Lower leg skin (tissue), 4 donors: ENCODE results near the gene ZC3HAV1. TPM values are rescaled to one million over a fixed set of nuclear protein-coding genes. Genes with fewer than 3 reads are reported as not detected.
"Not testable (repeated sequence)": the region's sequence is repeated elsewhere in the genome, so short reads cannot be mapped to it uniquely, and the experiment has no call there.

Experiments
- DNase-seq, 2 donors: peaks; one replicate each; pipeline ENCODE4 v3.0.0-alpha.2; 2019; ENCODE audit warnings: low spot score in 2 of 2
- H3K4me3 ChIP-seq: fragments of 200-600 bp; sonication (generic); 2 replicates; pipeline ENCODE4 v1.5.1; 2017; ENCODE audit warnings: mild to moderate bottlenecking, low read depth; ENCODE audit not compliant: poor library complexity, severe bottlenecking
- CTCF ChIP-seq, 3 donors: fragments of 450-650 bp; IDR thresholded peaks; one replicate each; pipeline ENCODE4 v1.5.1; 2016; ENCODE audit warnings: antibody characterized with exemption in 3 of 3, mild to moderate bottlenecking in 3 of 3, moderate library complexity in 2 of 3
- POLR2A ChIP-seq, 2 donors: fragments of 450-650 bp; IDR thresholded peaks; one replicate each; pipeline ENCODE4 v1.6.1; 2016 to 2017; ENCODE audit warnings: antibody characterized with exemption in 2 of 2, mild to moderate bottlenecking in 1 of 2, moderate library complexity in 1 of 2
- WGBS, 2 donors: methylation state at CpG; one replicate each; pipeline ENCODE4 v1.1.5; 2018; 5-methylcytosine and 5-hydroxymethylcytosine counted together
- intact Hi-C: fragments of 100-400 bp; cut with DNase I; formaldehyde crosslinking; loops from one replicate; pipeline ENCODE4 v1.15.0; 2023; ENCODE audit warnings: low total_unique reads
- total RNA-seq, 4 donors: library from RNA; depleted of rRNA; stranded (reverse); fragments of >200 nt; gene quantifications; one replicate each; pipeline ENCODE4 v1.1.0, GENCODE V29; 2016

Gene ZC3HAV1
- total RNA-seq, 4 donors from 2014 or later = 15.4 to 25.8 (median 22.9) TPM

DNA sequence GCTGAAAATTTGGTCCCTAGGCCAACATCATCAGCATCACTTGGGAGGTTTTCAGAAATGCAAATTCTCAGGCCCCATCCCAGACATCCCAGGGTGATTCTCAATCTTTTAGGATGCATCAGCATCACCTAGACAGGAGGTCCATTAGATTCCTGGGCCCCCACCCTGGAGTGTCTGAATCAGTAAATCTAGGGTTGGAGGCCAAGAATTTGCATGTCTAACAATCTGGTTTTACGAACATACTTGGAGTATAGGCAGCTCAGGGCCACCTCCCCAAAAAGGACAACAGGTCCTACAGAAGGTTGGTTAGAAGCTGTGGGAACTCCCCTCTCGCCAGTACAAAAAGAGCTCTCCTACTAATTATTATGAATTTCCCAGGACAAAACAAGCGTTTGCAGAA is 15.5 kb downstream of the ZC3HAV1 start:
- H3K4me3 ChIP-seq = no peak overlapping the region
- intact Hi-C loops = loop anchor here (2.0 kb wide), 1 partner anchor 59 kb away; no protein-coding TSS in a partner anchor
- TF ChIP-seq POLR2A (IDR thresholded peaks at IDR 0.05) = no peak
- no peak for TF ChIP-seq CTCF (IDR thresholded peaks at IDR 0.05)
- WGBS, 2 donors = 74 to 89% methylated on average over 3 of the region's 3 CpGs
- no peak for DNase-seq

DNA sequence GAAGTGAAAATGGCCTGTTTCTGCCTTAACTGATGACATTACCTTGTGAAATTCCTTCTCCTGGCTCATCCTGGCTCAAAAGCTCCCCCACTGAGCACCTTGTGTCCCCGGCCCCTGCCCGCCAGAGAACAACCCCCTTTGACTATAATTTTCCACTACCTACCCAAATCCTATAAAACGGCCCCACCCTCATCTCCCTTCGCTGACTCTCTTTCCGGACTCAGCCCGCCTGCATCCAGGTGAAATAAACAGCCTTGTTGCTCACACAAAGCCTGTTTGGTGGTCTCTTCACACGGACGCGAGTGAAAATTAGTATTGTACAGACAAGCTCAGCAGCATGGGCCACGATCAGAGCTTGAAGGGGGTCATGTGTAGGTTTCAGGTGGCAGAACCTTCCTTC is 16.0 kb downstream of the ZC3HAV1 start:
- DNase-seq, intact Hi-C loops: not testable (repeated sequence)
- 81 to 93% methylated on average over 10 of the region's 10 CpGs for WGBS, 2 donors

DNA sequence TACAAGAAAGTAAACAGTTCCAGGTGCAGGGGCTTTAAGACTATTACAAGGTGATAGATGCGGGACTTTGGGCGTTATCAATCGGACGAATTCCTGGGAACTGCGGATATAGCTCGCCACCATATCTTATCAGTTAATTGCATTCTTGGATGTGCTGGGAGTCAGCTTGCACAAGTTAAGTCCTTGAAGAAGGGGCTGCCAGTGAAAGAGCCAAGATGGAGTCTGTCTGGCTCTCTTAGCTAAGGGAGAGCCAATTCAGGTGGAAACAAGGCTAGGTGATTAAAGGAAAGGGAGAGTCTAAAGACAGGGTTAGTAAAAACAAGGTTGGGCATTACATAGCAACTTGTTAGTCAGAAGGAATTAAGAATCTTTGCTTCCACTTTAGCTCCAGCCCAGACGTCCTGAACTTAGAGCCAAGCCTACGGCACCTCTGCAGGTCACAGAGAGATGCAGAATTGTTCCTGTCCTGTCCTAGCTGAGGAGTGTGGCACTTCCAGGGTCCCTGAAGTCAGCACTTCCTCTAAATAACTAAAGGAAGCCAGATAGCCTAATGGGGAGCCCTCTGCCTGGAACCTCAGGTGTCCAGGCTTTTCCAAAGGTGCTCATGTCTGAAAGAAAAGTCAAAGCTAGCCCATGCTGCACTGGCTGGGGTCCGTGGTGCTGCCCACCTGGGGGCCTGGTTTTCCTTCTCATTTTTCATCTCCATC is 17.3 kb downstream of the ZC3HAV1 start:
- TF ChIP-seq CTCF (IDR thresholded peaks at IDR 0.05) (no peak), POLR2A (IDR thresholded peaks at IDR 0.05) (no peak)
- intact Hi-C loops = no loop called here
- no peak overlapping the region for H3K4me3 ChIP-seq
- WGBS, 2 donors = 84 to 88% methylated on average over 9 of the region's 9 CpGs
- no peak for DNase-seq

More for the DNA sequence above, 16.0 kb downstream of the ZC3HAV1 start:
- not testable (repeated sequence) for H3K4me3 ChIP-seq

DNA sequence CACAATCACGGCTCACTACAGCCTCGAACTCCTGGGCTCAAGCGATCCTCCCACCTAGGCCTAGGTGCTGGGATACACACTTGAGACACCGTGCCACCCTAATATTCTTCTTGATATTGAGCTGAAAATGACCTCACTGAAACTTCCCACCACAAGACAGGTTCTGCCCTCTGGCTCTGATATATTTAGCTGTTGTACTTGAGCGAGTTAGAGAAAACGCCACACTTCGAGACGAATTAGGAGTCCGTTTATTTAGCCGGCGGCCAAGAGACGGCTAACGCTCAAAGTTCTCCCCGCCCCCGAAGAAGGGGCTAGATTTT is 17.9 kb downstream of the ZC3HAV1 start:
- no peak overlapping the region for H3K4me3 ChIP-seq
- TF ChIP-seq POLR2A (IDR thresholded peaks at IDR 0.05) (no peak), CTCF (IDR thresholded peaks at IDR 0.05) (no peak)
- intact Hi-C loops = no loop called here
- no peak for DNase-seq
- 89 to 91% methylated on average over 15 of the region's 15 CpGs for WGBS, 2 donors

GRCh38 chr7:139089118-139089517 is 20.4 kb downstream of the ZC3HAV1 start:
- intact Hi-C loops = no loop called here
- no peak for DNase-seq
- TF ChIP-seq POLR2A (IDR thresholded peaks at IDR 0.05) (no peak), CTCF (IDR thresholded peaks at IDR 0.05) (no peak)
- no peak overlapping the region for H3K4me3 ChIP-seq
- WGBS, 2 donors = 97 to 99% methylated on average over 2 of the region's 2 CpGs

- TF ChIP-seq CTCF (IDR thresholded peaks at IDR 0.05) = no peak
- TF ChIP-seq POLR2A (IDR thresholded peaks at IDR 0.05) = no peak
- WGBS, 2 donors = 93 to 94% methylated on average over 2 of the region's 2 CpGs
- no peak overlapping the region for H3K4me3 ChIP-seq
- no peak for DNase-seq
- intact Hi-C loops = no loop called here
Measured at GRCh38 chr7:139088268-139088667, 21.3 kb downstream of the ZC3HAV1 start.
